Activated T-cell treated with anti-CD3 and anti-CD28 coated beads for 24 hours (primary cell): ENCODE measurements around the gene SPRR2A.
"Not testable (repeated sequence)": the region's sequence is repeated elsewhere in the genome, so short reads cannot be mapped to it uniquely, and the experiment has no call there.

Experiments
- DNase-seq: peaks from one replicate; pipeline ENCODE4 v3.0.0-alpha.2; 2020; ENCODE audit warnings: low read depth

SPRR2A gene

GRCh38 chr1:153024413-153024812 lies 32.9 kb downstream of the SPRR2A start:
- DNase-seq = no peak

- DNase-seq = no peak
These were observed 34.2 kb downstream of the SPRR2A start for GRCh38 chr1:153023109-153023508.

GRCh38 chr1:153022340-153022739 lies 35.0 kb downstream of the SPRR2A start:
- DNase-seq = not testable (repeated sequence)

GRCh38 chr1:153021829-153022228 lies 35.5 kb downstream of the SPRR2A start:
- not testable (repeated sequence) for DNase-seq

GRCh38 chr1:153011235-153011758 lies 46.0 kb downstream of the SPRR2A start:
- not testable (repeated sequence) for DNase-seq
